Measurements from ENCODE around the gene B4GALT1.

The B4GALT1 gene

GRCh38 chr9:33123407-33124031 lies 43.6 kb downstream of the B4GALT1 start:
- no peak for DNase-seq (ENCODE audit: low read depth in 2 of 2)

- no peak for DNase-seq (ENCODE audit: low read depth in 2 of 2)
These were observed 46.5 kb downstream of the B4GALT1 start for GRCh38 chr9:33120620-33121019.

- DNase-seq (ENCODE audit: low read depth in 2 of 2), result no peak
These were observed 49.3 kb downstream of the B4GALT1 start for GRCh38 chr9:33117796-33118195.

- DNase-seq (ENCODE audit: low read depth in 2 of 2), result no peak
These were observed 49.8 kb downstream of the B4GALT1 start for GRCh38 chr9:33117306-33117705.

- no peak for DNase-seq (ENCODE audit: low read depth in 2 of 2)
These were observed 50.3 kb downstream of the B4GALT1 start for GRCh38 chr9:33116860-33117259.

- DNase-seq (ENCODE audit: low read depth in 2 of 2), result no peak
These were observed 52.4 kb downstream of the B4GALT1 start for GRCh38 chr9:33114746-33115145.

GRCh38 chr9:33113799-33114547 lies 53.2 kb downstream of the B4GALT1 start:
- no peak for DNase-seq (ENCODE audit: low read depth in 2 of 2)

GRCh38 chr9:33112094-33112493 lies 55.0 kb downstream of the B4GALT1 start:
- DNase-seq (ENCODE audit: low read depth in 2 of 2), result no peak

GRCh38 chr9:33111631-33112030 lies 55.5 kb downstream of the B4GALT1 start:
- no peak for DNase-seq (ENCODE audit: low read depth in 2 of 2)

- DNase-seq (ENCODE audit: low read depth in 2 of 2), result no peak
These were observed 56.5 kb downstream of the B4GALT1 start for GRCh38 chr9:33110686-33111085.

GRCh38 chr9:33109850-33110595 lies 57.1 kb downstream of the B4GALT1 start:
- DNase-seq (ENCODE audit: low read depth in 2 of 2), result no peak

- no peak for DNase-seq (ENCODE audit: low read depth in 2 of 2)
These were observed 58.0 kb downstream of the B4GALT1 start for GRCh38 chr9:33109097-33109496.

GRCh38 chr9:33108472-33108871 lies 58.7 kb downstream of the B4GALT1 start:
- DNase-seq (ENCODE audit: low read depth in 2 of 2), result no peak

GRCh38 chr9:33107762-33108161 lies 59.4 kb downstream of the B4GALT1 start:
- no peak for DNase-seq (ENCODE audit: low read depth in 2 of 2)

GRCh38 chr9:33106827-33107621 lies 60.1 kb downstream of the B4GALT1 start:
- DNase-seq (ENCODE audit: low read depth in 2 of 2), result no peak

- no peak for DNase-seq (ENCODE audit: low read depth in 2 of 2)
These were observed 60.8 kb downstream of the B4GALT1 start for GRCh38 chr9:33106372-33106771.

- DNase-seq (ENCODE audit: low read depth in 2 of 2), result no peak
These were observed 61.2 kb downstream of the B4GALT1 start for GRCh38 chr9:33105959-33106358.

- no peak for DNase-seq (ENCODE audit: low read depth in 2 of 2)
These were observed 61.6 kb downstream of the B4GALT1 start for GRCh38 chr9:33105504-33105903.

GRCh38 chr9:33104401-33104800 lies 62.7 kb downstream of the B4GALT1 start:
- DNase-seq (ENCODE audit: low read depth in 2 of 2), result no peak

- DNase-seq (ENCODE audit: low read depth in 2 of 2), result no peak
These were observed 63.4 kb downstream of the B4GALT1 start for GRCh38 chr9:33103501-33104281.

GRCh38 chr9:33102551-33103210 lies 64.5 kb downstream of the B4GALT1 start:
- DNase-seq (ENCODE audit: low read depth in 2 of 2), result no peak

Data from stimulated activated CD4-positive, alpha-beta T cell treated with anti-CD3 and anti-CD28 coated beads, Interleukin-4, amount 100 ng/mL, for 48 hours (primary cell).